K562 (cell line): Measurements from ENCODE around the gene FBXO33. TPM values are rescaled to one million over a fixed set of nuclear protein-coding genes. Genes with fewer than 3 reads are reported as not detected.

Experiments used
- ATAC-seq: fragments of 200-7000 bp; cut with Tn5 transposase; 3 replicates; pipeline ENCODE4 v1.9.1; 2020; ENCODE audit warnings: moderate library complexity
- BruUV-seq: library from RNA; stranded (reverse); fragments of 400-500 nt; replicated peaks from 2 replicates; lab custom pipeline; 2021; lab: Mats Ljungman, UMichigan
- CTCF ChIA-PET: fragments of 300-600 bp; formaldehyde crosslinking; extraction: SDS; loops from one replicate; lab custom pipeline; 2021; ENCODE audit warnings: low intra/inter-chr PET ratio; lab: Yijun Ruan, JAX
- POLR2A ChIA-PET: fragments of 300-600, 350-650 bp; sonication (Branson Sonifier 250); formaldehyde crosslinking; extraction: SDS; loops from one replicate; lab custom pipeline; 2021; ENCODE audit warnings: antibody characterized with exemption, inconsistent platforms; lab: Yijun Ruan, JAX
- DNase-seq, 4 experiments: peaks; one replicate each; pipeline versions ENCODE4 v3.0.0 to v3.0.0-alpha.2; 2011 to 2018; ENCODE audit warnings: low spot score in 3 of 4, mixed read lengths in 3 of 4; ENCODE audit errors: extremely low read depth in 1 of 4
- FAIRE-seq: peaks from 2 replicates; lab custom pipeline; 2011; peaks lifted over from hg19 to GRCh38; lab: Jason Lieb, UNC
- H2AFZ ChIP-seq: 2 replicates; pipeline ENCODE4 v1.6.0; 2011; ENCODE audit warnings: low read depth, low read length, control low read depth, inconsistent platforms
- H3K27ac ChIP-seq: fragments of 200-600 bp; 3 replicates; pipeline ENCODE4 v1.8.0; 2011; ENCODE audit warnings: low read depth, mild to moderate bottlenecking, control low read depth, inconsistent platforms, low read length, moderate library complexity, mixed read lengths; ENCODE audit errors: extremely low read depth
- H3K27me3 ChIP-seq, 2 experiments: fragments of 300-600 bp in 1 of 2; 2 replicates in 1 of 2; 3 replicates in 1 of 2; pipeline versions ENCODE4 v1.6.0 to v1.8.0; 2011; ENCODE audit warnings: inconsistent platforms in 2 of 2, low read length in 2 of 2, mild to moderate bottlenecking in 1 of 2, mixed read lengths in 1 of 2, moderate library complexity in 1 of 2; ENCODE audit not compliant: control insufficient read depth in 2 of 2, insufficient read depth in 2 of 2
- H3K36me3 ChIP-seq: fragments of 300-600 bp; 3 replicates; pipeline ENCODE4 v1.8.0; 2011; ENCODE audit warnings: mild to moderate bottlenecking, low read length, inconsistent platforms; ENCODE audit not compliant: control insufficient read depth, insufficient read depth
- H3K4me1 ChIP-seq, 2 experiments: fragments of 200-600 bp in 1 of 2; replicated peaks in 1 of 2; 2 replicates in 1 of 2; 3 replicates in 1 of 2; pipeline versions ENCODE4 v1.5.1 to v1.8.0; 2011; ENCODE audit warnings: inconsistent platforms in 2 of 2, low read length in 2 of 2, mild to moderate bottlenecking in 1 of 2, mixed read lengths in 1 of 2, moderate library complexity in 1 of 2; ENCODE audit not compliant: control insufficient read depth in 2 of 2, insufficient read depth in 2 of 2
- H3K4me2 ChIP-seq: 2 replicates; pipeline ENCODE4 v1.6.1; 2011; ENCODE audit warnings: low read length, control low read depth, inconsistent platforms, mixed read lengths; ENCODE audit not compliant: insufficient read depth
- H3K4me3 ChIP-seq: fragments of 200-600 bp; sonication (generic), shearing (Covaris generic); 2 replicates; pipeline ENCODE4 v1.5.1; 2016; ENCODE audit warnings: control low read depth, inconsistent platforms
- H3K79me2 ChIP-seq: fragments of 200-600 bp; 3 replicates; pipeline ENCODE4 v1.8.0; 2011; ENCODE audit warnings: low read length, inconsistent platforms; ENCODE audit not compliant: control insufficient read depth, insufficient read depth
- H3K9ac ChIP-seq, 2 experiments: 2 replicates each; pipeline versions ENCODE4 v1.6.0 to v1.6.1; 2011; ENCODE audit warnings: low read depth in 2 of 2, low read length in 2 of 2, control low read depth in 1 of 2, inconsistent platforms in 1 of 2, mild to moderate bottlenecking in 1 of 2, mixed read lengths in 1 of 2; ENCODE audit not compliant: insufficient read depth in 1 of 2
- H3K9me1 ChIP-seq: one replicate; pipeline ENCODE4 v1.6.0; 2011; ENCODE audit warnings: inconsistent platforms, mild to moderate bottlenecking, low read length, moderate library complexity; ENCODE audit not compliant: control insufficient read depth, insufficient read depth
- H3K9me3 ChIP-seq: replicated peaks from 2 replicates; pipeline ENCODE4 v1.5.1; 2011; ENCODE audit warnings: low read depth, low read length, inconsistent platforms; ENCODE audit not compliant: control insufficient read depth, insufficient read depth
- H4K20me1 ChIP-seq: replicated peaks from 2 replicates; pipeline ENCODE4 v1.6.1; 2011; ENCODE audit warnings: low read length, inconsistent platforms, mixed read lengths; ENCODE audit not compliant: control insufficient read depth, insufficient read depth
- BHLHE40 ChIP-seq: IDR thresholded peaks from 2 replicates; pipeline ENCODE4 v1.6.1; 2011; ENCODE audit warnings: low read length, improper control_type of control experiment
- ELF1 ChIP-seq: fragments of 200-800 bp; sonication (Bioruptor generic); IDR thresholded peaks from 2 replicates; pipeline ENCODE4 v1.6.1; 2016; ENCODE audit warnings: missing genetic modification characterization, missing compliant biosample characterization
- FOXA1 ChIP-seq: fragments of 450-650 bp; IDR thresholded peaks from 2 replicates; pipeline ENCODE4 v1.6.1; 2016; ENCODE audit warnings: mild to moderate bottlenecking, borderline replicate concordance
- GATAD2A ChIP-seq: fragments of 450-650 bp; IDR thresholded peaks from 2 replicates; pipeline ENCODE4 v1.6.1; 2017
- GTF2F1 ChIP-seq: IDR thresholded peaks from 2 replicates; pipeline ENCODE4 v1.6.1; 2011; ENCODE audit warnings: low read depth, low read length, improper control_type of control experiment
- MAZ ChIP-seq, 2 experiments: fragments of 450-650 bp in 1 of 2; sonication (generic) in 1 of 2; formaldehyde crosslinking; IDR thresholded peaks in 1 of 2; conservative IDR thresholded peaks in 1 of 2; 2 replicates each; pipeline versions ENCODE4 v1.4.0 to v1.5.0; 2020; ENCODE audit warnings: mild to moderate bottlenecking in 1 of 2, missing genetic modification reagents in 1 of 2
- NFXL1 ChIP-seq: fragments of 450-650 bp; formaldehyde crosslinking; IDR thresholded peaks from 2 replicates; pipeline ENCODE4 v1.4.0; 2021; ENCODE audit warnings: mild to moderate bottlenecking
- PRPF4 ChIP-seq: fragments of 200-400 bp; formaldehyde crosslinking; IDR thresholded peaks from one replicate; pipeline ENCODE4 v1.6.1; 2017; ENCODE audit warnings: low read length, low read depth, mild to moderate bottlenecking; ENCODE audit not compliant: insufficient read depth, poor library complexity, severe bottlenecking
- SAFB ChIP-seq: fragments of 200-400 bp; formaldehyde crosslinking; IDR thresholded peaks from 2 replicates; pipeline ENCODE4 v1.6.1; 2017; ENCODE audit warnings: low read depth, low read length, borderline replicate concordance
- TCF7 ChIP-seq: sonication (generic); IDR thresholded peaks from 2 replicates; pipeline ENCODE4 v1.6.1; 2016; ENCODE audit warnings: antibody characterized with exemption, borderline replicate concordance
- ZNF217 ChIP-seq: sonication (generic); formaldehyde crosslinking; IDR thresholded peaks from 2 replicates; pipeline ENCODE4 v1.8.0; 2022; ENCODE audit warnings: mild to moderate bottlenecking, missing genetic modification reagents
- ZNF444 ChIP-seq: fragments of 250-450 bp; sonication (Bioruptor Pico); IDR thresholded peaks from 2 replicates; pipeline ENCODE4 v1.4.0; 2020; ENCODE audit warnings: mild to moderate bottlenecking, moderate library complexity
- WGBS: fragments of 100-300 bp; shearing (Covaris generic); methylation state at CpG from one replicate; pipeline ENCODE4 v1.1.6; 2016; ENCODE audit warnings: low coverage, mixed read lengths; ENCODE audit not compliant: insufficient coverage; ENCODE audit errors: missing lambda C conversion rate; 5-methylcytosine and 5-hydroxymethylcytosine counted together
- in situ Hi-C: fragments of 300-500 bp; cut with MboI; formaldehyde crosslinking; loops from 4 replicates; pipeline ENCODE4 v1.15.0; 2018; ENCODE audit warnings: inconsistent platforms, mixed read lengths
- intact Hi-C: fragments of 100-400 bp; cut with micrococcal nuclease; formaldehyde crosslinking; loops from 2 replicates; pipeline ENCODE4 v1.14.2; 2022
- polyA plus RNA-seq, 8 experiments: library from polyadenylated mRNA; depleted of rRNA in 4 of 8; stranded (reverse) in 5 of 8; unstranded in 3 of 8; fragments of >200 nt; fragmentation: Nextera tagmentation in 2 of 8; fragmentation: Illumina TruSeq in 1 of 8; extraction: Ambion mirVana in 2 of 8; extraction: Trizol in 1 of 8; gene quantifications; 2 replicates each; pipeline versions ENCODE4 v1.2.1 to v1.2.3, GENCODE V29; 2011 to 2014; ENCODE audit warnings: inconsistent platforms in 1 of 8, missing spikeins in 1 of 8
- total RNA-seq, 7 experiments: library from RNA; depleted of rRNA in 6 of 7; stranded (reverse); fragments of >200 nt in 6 of 7; fragmentation: Illumina TruSeq in 2 of 7; extraction: Trizol in 2 of 7; gene quantifications; 2 replicates each; pipeline versions ENCODE4 v1.2.1 to v1.2.3, GENCODE V29; 2011 to 2021; ENCODE audit warnings: low replicate concordance in 1 of 7
- TF ChIP-seq, protein P1 (sequence below), 2 experiments: IDR thresholded peaks; 2 replicates each; pipeline ENCODE4 v1.6.1; 2012; ENCODE audit warnings: improper control_type of control experiment in 2 of 2, low read depth in 2 of 2, low read length in 2 of 2, borderline replicate concordance in 1 of 2
- TF ChIP-seq, protein P2 (sequence below): fragments of 250-450 bp; sonication (Bioruptor Pico); IDR thresholded peaks from 2 replicates; pipeline ENCODE4 v1.4.0; 2020; ENCODE audit warnings: mild to moderate bottlenecking
- TF ChIP-seq, protein P3 (sequence below): fragments of 250-450 bp; sonication (Bioruptor Pico); IDR thresholded peaks from 2 replicates; pipeline ENCODE4 v1.9.0; 2021; ENCODE audit warnings: mild to moderate bottlenecking
- TF ChIP-seq, protein P4 (sequence below), 2 experiments: fragments of 450-650 bp in 1 of 2; sonication (generic) in 1 of 2; formaldehyde crosslinking; conservative IDR thresholded peaks; 2 replicates each; pipeline versions ENCODE4 v1.4.0 to v1.8.1; 2020 to 2022; ENCODE audit warnings: mild to moderate bottlenecking in 1 of 2, missing genetic modification reagents in 1 of 2
- TF ChIP-seq, protein P5 (sequence below): fragments of 250-450 bp; sonication (Bioruptor Pico); IDR thresholded peaks from 2 replicates; pipeline ENCODE4 v1.4.0; 2020; ENCODE audit warnings: mild to moderate bottlenecking, moderate library complexity

FBXO33 gene
- total and polyA plus RNA-seq, 9 of the 15 experiments (the other 6 are each of a cell fraction or from before 2014, with no cell fraction given) = 1.6 to 7.5 (median 5.0) TPM

DNA sequence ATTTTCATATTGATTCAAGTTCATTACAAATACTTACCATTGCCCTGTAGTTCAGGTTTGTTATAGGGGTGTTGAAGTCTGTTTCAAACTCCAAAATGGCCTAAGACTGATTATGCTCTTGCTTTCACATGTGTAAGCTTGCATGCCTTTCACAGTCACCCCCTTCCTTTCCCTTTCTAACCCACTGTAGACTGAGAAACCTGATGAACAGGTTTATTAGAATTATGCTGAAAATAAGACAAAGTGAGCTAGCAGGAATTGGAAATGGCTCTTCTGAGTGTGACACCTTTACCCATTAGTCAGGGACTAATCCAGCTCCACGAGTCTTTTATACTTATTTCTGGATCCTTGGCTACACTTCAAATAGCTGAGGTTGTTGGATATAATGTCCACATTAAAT is 38.9 kb downstream of the FBXO33 start:
- Histone ChIP-seq H4K20me1 (no peaks in the 10 kb centered on the region), H3K9ac (no peak overlapping the region), H3K27me3 (no peaks in the 10 kb centered on the region), H3K36me3 (no peaks in the 10 kb centered on the region), H2AFZ (no peak overlapping the region), H3K4me3 (no peak overlapping the region), H3K9me1 (no peaks in the 10 kb centered on the region), H3K27ac (no peak overlapping the region), H3K4me1 (no peaks in the 10 kb centered on the region), H3K79me2 (no peaks in the 10 kb centered on the region), H3K4me2 (no peak overlapping the region), H3K9me3 (no peaks in the 10 kb centered on the region)
- FAIRE-seq (no peak), ATAC-seq (no peak), DNase-seq (no peak)
- intact Hi-C loops = no loop called here
- POLR2A ChIA-PET = interaction anchor here (0.8 kb wide), 1 partner anchor 15 kb away, joined by 3 read pairs; no protein-coding TSS in a partner anchor
- in situ Hi-C loops = no loop called here
- CTCF ChIA-PET = no interaction called here
- BruUV-seq = no TSS peak
- WGBS = 6% methylated on average over 1 of the region's 1 CpG
- no peak for TF ChIP-seq GTF2F1
- TF ChIP-seq NFXL1 (CRISPR knock-in tag) = no peak
- no peak for TF ChIP-seq ELF1 (tag)
- TF ChIP-seq, protein P1, sequence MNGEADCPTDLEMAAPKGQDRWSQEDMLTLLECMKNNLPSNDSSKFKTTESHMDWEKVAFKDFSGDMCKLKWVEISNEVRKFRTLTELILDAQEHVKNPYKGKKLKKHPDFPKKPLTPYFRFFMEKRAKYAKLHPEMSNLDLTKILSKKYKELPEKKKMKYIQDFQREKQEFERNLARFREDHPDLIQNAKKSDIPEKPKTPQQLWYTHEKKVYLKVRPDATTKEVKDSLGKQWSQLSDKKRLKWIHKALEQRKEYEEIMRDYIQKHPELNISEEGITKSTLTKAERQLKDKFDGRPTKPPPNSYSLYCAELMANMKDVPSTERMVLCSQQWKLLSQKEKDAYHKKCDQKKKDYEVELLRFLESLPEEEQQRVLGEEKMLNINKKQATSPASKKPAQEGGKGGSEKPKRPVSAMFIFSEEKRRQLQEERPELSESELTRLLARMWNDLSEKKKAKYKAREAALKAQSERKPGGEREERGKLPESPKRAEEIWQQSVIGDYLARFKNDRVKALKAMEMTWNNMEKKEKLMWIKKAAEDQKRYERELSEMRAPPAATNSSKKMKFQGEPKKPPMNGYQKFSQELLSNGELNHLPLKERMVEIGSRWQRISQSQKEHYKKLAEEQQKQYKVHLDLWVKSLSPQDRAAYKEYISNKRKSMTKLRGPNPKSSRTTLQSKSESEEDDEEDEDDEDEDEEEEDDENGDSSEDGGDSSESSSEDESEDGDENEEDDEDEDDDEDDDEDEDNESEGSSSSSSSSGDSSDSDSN (IDR thresholded peaks at IDR 0.05; ENCODE audit: borderline replicate concordance in 1 of 2, low read depth in 2 of 2, low read length in 2 of 2) = no peak
- TF ChIP-seq, protein P2, sequence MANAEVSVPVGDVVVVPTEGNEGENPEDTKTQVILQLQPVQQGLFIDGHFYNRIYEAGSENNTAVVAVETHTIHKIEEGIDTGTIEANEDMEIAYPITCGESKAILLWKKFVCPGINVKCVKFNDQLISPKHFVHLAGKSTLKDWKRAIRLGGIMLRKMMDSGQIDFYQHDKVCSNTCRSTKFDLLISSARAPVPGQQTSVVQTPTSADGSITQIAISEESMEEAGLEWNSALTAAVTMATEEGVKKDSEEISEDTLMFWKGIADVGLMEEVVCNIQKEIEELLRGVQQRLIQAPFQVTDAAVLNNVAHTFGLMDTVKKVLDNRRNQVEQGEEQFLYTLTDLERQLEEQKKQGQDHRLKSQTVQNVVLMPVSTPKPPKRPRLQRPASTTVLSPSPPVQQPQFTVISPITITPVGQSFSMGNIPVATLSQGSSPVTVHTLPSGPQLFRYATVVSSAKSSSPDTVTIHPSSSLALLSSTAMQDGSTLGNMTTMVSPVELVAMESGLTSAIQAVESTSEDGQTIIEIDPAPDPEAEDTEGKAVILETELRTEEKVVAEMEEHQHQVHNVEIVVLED (CRISPR knock-in tag) = no peak
- TF ChIP-seq ZNF217 (CRISPR knock-in tag) = no peak
- TF ChIP-seq, protein P3, sequence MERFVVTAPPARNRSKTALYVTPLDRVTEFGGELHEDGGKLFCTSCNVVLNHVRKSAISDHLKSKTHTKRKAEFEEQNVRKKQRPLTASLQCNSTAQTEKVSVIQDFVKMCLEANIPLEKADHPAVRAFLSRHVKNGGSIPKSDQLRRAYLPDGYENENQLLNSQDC (CRISPR knock-in tag) = no peak
- TF ChIP-seq GATAD2A = no peak
- TF ChIP-seq BHLHE40 = no peak
- no peak for TF ChIP-seq PRPF4
- no peak for TF ChIP-seq SAFB
- TF ChIP-seq TCF7 = no peak
- TF ChIP-seq, protein P4, sequence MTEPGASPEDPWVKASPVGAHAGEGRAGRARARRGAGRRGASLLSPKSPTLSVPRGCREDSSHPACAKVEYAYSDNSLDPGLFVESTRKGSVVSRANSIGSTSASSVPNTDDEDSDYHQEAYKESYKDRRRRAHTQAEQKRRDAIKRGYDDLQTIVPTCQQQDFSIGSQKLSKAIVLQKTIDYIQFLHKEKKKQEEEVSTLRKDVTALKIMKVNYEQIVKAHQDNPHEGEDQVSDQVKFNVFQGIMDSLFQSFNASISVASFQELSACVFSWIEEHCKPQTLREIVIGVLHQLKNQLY (CRISPR knock-in tag; conservative IDR thresholded peaks at IDR 0.05) = no peak
- TF ChIP-seq MAZ (CRISPR knock-in tag; conservative IDR thresholded peaks at IDR 0.05 in 1 of 2, IDR thresholded peaks at IDR 0.05 in 1 of 2) = no peak
- TF ChIP-seq ZNF444 (CRISPR knock-in tag) = no peak
- TF ChIP-seq, protein P5, sequence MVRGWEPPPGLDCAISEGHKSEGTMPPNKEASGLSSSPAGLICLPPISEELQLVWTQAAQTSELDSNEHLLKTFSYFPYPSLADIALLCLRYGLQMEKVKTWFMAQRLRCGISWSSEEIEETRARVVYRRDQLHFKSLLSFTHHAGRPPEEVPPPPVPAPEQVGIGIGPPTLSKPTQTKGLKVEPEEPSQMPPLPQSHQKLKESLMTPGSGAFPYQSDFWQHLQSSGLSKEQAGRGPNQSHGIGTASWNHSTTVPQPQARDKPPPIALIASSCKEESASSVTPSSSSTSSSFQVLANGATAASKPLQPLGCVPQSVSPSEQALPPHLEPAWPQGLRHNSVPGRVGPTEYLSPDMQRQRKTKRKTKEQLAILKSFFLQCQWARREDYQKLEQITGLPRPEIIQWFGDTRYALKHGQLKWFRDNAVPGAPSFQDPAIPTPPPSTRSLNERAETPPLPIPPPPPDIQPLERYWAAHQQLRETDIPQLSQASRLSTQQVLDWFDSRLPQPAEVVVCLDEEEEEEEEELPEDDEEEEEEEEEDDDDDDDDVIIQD = no peak
- TF ChIP-seq FOXA1 = no peak
